Measurements from ENCODE around the gene AMOTL2.

AMOTL2 gene

DNA sequence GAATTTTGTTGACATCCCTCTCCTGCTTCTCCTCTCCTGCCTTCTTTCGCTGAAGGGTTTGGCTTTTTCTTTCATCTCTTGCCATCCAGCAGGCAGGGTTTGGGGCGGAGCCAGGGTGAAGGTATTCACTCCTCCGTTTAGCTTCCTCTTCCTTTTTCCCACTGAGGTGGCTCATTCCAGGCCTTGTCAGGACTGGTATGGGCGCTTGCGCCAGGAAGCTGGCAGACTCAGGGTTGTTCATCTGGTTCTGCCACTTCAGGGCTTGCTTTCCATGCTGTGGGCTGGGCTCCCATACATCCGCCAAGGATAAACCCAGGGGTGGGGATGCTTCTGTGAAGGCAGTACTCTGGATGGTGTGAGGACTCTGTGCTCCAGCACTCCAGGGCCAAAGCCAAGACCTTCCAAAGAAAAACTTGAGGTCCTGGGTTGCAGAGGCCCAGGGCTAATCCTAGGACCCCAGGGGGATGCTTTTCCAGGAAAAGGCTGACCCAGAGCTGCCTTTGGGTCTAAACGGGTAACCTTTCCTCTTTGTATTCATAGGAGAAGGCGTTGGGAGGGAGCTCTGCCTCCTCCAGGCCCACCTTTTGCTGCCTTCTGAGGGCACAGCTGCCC, 7.7 kb upstream of the AMOTL2 start:
- TF ChIP-seq SIN3A (IDR thresholded peaks at IDR 0.05; ENCODE audit: borderline replicate concordance, insufficient read depth, low read length) (no peak), POLR2AphosphoS5 (IDR thresholded peaks at IDR 0.05; ENCODE audit: low read depth, low read length) (no peak), FOXP2 (optimal IDR thresholded peaks at IDR 0.05; ENCODE audit: borderline replicate concordance, extremely low read depth, extremely low read length, insufficient read depth) (no peak), TAF1 (IDR thresholded peaks at IDR 0.05; ENCODE audit: borderline replicate concordance, insufficient read depth, low read length) (no peak)
- TF ChIP-seq, protein P1, sequence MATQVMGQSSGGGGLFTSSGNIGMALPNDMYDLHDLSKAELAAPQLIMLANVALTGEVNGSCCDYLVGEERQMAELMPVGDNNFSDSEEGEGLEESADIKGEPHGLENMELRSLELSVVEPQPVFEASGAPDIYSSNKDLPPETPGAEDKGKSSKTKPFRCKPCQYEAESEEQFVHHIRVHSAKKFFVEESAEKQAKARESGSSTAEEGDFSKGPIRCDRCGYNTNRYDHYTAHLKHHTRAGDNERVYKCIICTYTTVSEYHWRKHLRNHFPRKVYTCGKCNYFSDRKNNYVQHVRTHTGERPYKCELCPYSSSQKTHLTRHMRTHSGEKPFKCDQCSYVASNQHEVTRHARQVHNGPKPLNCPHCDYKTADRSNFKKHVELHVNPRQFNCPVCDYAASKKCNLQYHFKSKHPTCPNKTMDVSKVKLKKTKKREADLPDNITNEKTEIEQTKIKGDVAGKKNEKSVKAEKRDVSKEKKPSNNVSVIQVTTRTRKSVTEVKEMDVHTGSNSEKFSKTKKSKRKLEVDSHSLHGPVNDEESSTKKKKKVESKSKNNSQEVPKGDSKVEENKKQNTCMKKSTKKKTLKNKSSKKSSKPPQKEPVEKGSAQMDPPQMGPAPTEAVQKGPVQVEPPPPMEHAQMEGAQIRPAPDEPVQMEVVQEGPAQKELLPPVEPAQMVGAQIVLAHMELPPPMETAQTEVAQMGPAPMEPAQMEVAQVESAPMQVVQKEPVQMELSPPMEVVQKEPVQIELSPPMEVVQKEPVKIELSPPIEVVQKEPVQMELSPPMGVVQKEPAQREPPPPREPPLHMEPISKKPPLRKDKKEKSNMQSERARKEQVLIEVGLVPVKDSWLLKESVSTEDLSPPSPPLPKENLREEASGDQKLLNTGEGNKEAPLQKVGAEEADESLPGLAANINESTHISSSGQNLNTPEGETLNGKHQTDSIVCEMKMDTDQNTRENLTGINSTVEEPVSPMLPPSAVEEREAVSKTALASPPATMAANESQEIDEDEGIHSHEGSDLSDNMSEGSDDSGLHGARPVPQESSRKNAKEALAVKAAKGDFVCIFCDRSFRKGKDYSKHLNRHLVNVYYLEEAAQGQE (IDR thresholded peaks at IDR 0.05; ENCODE audit: insufficient read depth in 1 of 2, low read depth in 2 of 2, low read length in 2 of 2), result no peak

DNA sequence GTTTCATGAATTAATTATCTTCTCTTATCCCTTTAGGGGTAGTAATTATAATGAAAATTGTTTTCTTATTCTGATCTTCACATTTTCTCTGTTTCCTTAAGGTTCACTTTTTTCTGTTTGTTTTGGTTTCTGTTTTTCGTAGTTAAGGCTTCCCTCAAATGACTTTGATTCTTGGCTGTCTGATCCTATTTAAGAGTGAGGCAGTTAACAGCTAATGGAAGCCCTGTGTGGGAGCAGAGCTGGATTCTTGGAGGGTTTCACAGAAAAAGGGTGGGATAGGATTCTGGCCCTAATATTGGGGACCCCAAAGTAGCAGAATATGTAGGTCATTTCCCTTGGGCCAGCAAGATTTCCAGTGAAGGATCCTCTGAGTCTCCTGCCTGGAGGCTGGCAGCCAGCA, 6.8 kb upstream of the AMOTL2 start:
- TF ChIP-seq TAF1 (IDR thresholded peaks at IDR 0.05; ENCODE audit: borderline replicate concordance, insufficient read depth, low read length), result no peak
- TF ChIP-seq, protein P1 (IDR thresholded peaks at IDR 0.05; ENCODE audit: insufficient read depth in 1 of 2, low read depth in 2 of 2, low read length in 2 of 2), result no peak
- TF ChIP-seq POLR2AphosphoS5 (IDR thresholded peaks at IDR 0.05; ENCODE audit: low read depth, low read length), result no peak
- no peak for TF ChIP-seq SIN3A (IDR thresholded peaks at IDR 0.05; ENCODE audit: borderline replicate concordance, insufficient read depth, low read length)
- TF ChIP-seq FOXP2 (optimal IDR thresholded peaks at IDR 0.05; ENCODE audit: borderline replicate concordance, extremely low read depth, extremely low read length, insufficient read depth), result no peak

DNA sequence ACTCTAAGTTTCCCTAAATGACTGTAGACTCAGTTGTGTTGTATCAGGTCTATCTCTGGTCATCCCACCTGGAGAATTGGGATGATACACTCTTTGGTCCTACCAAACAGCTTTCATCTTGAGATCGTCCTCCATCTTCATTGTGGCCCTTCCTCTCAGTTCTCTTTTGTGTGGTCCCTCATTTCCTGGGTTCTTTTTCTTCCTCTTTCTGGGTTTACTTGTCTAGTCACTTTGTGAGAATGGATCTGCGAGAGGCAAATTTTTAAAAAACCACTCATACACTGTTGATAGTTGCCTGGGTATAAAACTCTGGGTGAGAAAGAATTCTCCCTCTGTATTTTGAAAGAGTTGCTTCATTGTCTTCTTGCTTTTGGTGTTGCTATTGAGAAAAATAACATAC, 6.0 kb upstream of the AMOTL2 start:
- no peak for TF ChIP-seq POLR2AphosphoS5 (IDR thresholded peaks at IDR 0.05; ENCODE audit: low read depth, low read length)

DNA sequence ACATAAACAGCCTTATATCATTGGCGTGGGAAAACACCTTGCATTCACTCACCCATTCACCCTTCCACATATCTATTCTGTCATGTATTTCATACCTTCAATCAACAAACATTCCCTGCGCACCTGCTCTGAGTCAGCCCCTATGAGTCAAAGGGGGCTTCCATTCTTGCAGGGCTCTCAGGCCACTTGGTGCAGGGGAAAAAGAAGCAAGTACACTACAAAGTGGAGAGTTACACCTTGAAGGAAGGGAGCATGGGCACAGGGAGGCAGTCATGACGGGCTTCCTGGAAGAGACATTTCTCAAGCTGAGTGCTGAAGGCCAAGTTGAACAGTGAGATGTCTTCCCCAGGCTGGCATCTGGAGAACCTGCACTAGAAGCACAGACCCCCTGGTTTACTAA, 4.6 kb upstream of the AMOTL2 start:
- TF ChIP-seq TAF1 (IDR thresholded peaks at IDR 0.05; ENCODE audit: borderline replicate concordance, insufficient read depth, low read length) (no peak), POLR2AphosphoS5 (IDR thresholded peaks at IDR 0.05; ENCODE audit: low read depth, low read length) (no peak), SIN3A (IDR thresholded peaks at IDR 0.05; ENCODE audit: borderline replicate concordance, insufficient read depth, low read length) (no peak), FOXP2 (optimal IDR thresholded peaks at IDR 0.05; ENCODE audit: borderline replicate concordance, extremely low read depth, extremely low read length, insufficient read depth) (no peak)
- TF ChIP-seq, protein P1 (IDR thresholded peaks at IDR 0.05; ENCODE audit: insufficient read depth in 1 of 2, low read depth in 2 of 2, low read length in 2 of 2), result no peak

DNA sequence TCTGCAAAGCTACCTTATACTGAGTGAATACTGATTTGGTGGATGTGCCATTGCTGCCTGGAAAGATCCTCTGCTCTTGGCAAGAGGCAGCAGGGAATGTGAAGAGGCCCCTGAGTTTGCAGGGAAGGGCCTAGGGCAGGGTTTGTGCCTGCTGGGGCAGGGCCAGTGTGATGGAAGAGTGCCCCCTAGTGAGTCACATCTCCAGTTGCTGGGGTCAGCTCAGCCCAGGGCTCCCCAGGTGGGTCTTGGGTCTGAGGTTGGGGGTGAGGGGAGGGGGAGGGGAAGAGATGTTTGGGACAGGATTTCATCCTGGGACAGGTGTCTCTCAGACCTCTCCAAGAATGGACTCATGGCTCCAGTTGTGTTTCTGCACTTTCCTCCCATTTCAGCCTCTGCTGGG, 4.1 kb upstream of the AMOTL2 start:
- TF ChIP-seq, protein P1 (IDR thresholded peaks at IDR 0.05; ENCODE audit: insufficient read depth in 1 of 2, low read depth in 2 of 2, low read length in 2 of 2), result no peak

Measured in PFSK-1 (cell line).